Hematopoietic multipotent progenitor cell treated with erythropoietin and hydrocortisone succinate and interleukin-3 and kit ligand, for 6 days (in vitro differentiated cells): Measurements from ENCODE around the gene AACS.

Experiments used
- DNase-seq: peaks from one replicate; pipeline ENCODE4 v3.0.0-alpha.2; 2015

The AACS gene

DNA sequence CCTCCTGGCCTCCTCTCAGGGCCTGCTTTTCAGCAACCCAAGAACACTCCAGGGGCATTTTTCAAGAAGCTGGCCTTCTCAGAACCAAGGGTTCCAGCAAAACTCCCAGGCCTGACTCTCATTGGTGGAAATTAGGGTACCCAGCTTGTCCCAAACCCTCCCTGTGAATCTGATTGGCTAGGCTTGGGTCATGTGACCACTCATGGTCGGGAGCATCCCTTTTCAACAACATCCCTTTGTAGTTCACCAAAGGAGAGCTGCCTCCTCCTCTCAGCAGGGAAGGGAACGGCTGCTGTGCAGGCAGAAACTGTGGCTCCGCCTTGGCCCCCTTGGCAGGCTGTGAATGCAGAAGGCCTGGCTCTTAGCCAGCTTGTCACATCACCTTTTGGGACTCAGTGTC is 94.5 kb downstream of the AACS start:
- no peak for DNase-seq

DNA sequence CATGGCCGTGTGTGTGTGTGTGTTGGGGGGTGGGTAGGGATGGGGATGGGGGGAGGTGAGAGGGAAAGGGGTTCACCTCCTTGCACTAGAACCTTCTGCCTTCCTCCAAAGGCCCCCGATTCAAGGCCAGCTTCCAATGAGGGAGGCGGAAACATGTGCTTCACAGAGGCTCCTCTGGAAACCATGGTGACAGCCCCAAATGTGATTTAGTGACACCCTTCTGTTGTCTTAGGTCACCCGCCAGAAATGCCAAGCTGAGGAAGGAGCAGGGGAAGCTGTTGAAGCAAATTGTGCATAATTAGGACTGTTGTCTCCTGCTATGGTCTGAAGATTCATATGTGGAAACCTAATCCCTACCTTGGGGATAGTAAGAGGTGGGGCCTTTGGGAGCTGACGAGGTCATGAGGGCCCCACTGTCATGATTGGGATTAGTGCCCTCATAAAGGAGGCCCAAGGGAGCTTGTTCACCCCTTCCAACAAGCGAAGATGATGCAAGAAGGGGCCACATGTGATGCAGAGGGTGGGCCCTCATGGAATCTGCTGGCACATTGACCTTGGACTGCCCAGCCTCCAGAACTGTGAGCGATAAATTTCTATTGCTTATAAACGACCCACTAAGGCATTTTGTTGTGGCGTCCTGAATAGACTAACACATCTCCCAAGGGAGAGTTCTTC is 95.2 kb downstream of the AACS start:
- DNase-seq = no peak

DNA sequence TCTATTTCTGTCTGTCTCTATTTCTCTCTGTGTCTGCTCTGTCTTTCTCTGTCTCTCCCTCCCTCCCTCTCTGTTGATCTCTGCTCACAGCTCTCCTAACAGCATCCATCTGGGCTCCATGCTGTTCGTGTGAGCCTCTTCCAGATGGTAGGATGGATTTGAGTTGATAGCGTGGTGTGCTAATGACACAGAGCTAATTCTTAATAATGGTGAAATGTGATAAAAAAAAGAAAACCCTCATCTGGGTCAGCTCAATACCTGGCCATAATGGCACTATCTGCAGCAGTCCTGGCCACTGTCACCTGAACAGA is 96.4 kb downstream of the AACS start:
- DNase-seq = no peak

DNA sequence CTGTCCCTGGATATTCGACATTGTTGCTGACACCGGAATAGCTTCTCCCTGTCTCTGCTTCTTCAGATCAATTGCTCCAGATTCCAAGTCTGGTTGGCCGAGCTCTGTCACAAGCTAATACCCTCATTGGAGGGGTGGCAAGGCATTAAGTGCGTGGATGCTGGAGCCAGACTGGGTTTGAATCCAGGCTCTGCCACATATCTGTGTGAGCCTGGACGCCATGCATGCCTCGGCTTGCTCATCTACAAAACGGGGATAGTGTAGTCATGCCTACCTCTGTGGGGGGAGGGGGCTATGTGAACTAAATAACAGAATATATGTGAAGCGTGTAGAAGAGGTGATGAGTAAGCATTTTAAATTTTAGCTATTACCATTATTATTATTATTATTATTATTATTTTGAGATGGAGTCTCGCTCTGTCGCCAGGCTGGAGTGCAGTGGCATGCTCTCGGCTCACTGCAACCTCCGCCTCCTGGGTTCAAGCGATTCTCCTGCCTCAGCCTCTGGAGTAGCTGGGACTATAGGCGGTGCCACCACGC is 97.3 kb downstream of the AACS start:
- DNase-seq = no peak

DNA sequence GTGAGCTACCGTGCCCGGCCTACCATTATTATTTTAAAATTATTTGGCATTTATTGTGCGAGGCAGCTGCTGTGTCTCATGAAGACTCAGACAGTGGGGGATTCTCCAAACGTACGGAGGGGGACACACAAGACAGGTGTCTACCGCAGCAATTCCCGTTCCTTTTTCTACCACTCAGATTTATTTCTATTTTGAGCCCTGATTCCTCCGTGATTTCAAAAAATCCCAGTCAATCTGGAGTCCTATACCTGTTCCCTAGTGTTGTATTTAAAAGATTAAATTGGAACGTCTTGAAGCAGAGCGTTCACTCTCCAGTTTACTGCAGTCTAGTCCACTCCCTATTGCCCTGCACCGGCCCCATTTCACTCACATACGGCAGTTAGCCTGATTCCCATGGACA is 97.9 kb downstream of the AACS start:
- DNase-seq = no peak

DNA sequence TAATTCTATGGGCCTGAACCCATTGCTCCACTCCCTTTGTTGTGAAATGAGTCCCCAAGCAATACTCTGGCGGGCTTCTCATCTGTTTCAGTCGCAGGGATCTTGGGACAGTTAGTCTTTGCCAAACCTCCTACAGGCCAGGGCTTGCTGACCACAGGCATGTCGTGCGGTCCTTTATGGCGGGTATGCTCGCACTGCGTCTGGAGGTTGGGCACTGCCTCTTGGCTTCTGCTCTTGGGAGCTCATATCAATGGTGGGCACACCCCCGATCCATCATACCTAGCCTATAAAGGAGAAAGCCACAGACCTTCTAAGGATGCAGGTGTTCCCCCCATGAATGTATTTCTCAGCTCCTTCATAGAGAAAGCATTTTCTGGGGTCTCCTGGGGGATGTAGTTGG is 99.3 kb downstream of the AACS start:
- no peak for DNase-seq

DNA sequence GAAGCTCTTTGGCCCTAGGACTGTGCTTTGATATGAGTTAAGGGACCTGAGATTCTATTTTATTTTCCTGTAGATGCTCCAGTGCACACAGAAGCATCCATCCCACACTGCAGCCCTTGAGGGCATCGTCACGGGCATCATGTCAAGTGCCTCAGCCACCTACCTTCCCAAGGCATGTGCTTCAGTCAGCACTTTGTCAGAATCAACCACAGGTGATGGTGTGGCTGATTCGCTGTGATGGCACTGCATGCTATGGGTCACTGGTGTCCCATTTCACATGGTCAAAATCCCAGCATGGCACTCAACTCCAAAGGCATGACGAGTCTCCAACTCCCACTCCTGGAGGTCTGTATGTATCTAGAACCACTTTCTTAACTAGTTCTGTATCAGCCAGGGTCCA is 100.8 kb downstream of the AACS start:
- no peak for DNase-seq

DNA sequence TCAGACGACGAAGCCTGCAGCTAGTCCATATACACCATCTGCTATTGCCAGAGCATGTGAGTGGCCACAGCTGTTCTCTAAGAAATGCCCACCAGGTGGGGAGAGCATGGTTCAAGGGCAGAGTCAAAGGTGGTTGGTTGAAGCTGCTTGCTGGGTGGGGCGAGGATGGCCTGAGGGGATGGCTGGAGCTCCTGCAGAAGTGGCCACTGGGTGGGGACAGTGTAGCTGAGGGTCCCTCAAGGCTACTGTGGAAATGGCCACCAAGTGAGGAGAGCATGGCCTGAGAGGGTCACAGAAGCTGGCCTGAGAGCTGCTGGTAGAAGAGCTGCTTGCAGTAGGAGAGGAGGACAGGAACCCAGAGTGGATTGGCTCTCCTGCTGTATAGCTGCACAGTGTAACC is 102.4 kb downstream of the AACS start:
- no peak for DNase-seq

DNA sequence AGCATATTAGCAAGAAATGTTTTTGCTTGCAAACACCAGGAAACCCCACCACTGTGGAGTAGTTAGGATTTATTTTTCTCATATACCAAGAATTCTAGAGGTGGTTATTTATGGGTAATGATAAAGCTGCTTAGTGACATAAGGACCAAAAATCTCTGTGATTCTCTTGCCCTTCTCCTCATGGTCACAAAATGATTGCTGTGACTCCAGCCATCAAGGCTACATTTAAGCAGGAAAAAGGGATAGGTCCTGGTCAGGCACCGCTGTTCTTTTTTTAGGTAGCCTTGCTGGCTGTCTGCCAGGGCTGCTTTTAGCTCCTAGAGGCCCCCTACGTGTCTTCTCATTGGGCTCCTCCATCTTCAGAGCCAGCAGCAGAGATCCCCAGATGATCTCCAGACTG is 104.2 kb downstream of the AACS start:
- no peak for DNase-seq

DNA sequence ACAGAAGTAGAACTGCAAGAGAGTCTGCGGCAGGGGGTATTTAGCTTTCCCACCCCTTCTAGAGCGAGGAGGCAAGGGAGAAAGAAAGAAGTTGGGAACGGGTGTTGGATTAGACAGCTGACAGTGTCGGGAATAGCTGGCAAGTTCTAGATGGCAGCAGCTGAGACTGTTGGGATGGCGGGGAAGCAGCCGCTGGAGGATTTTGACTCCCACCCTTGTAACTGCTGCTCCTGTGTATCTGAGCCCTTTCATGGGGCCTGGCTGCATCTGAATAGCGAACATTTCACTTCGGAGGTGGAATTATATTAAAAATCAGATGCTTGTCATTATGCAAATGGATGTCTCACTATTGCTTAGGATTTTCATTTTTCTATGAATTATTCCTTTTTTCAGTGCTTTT is 104.6 kb downstream of the AACS start:
- DNase-seq = no peak

DNA sequence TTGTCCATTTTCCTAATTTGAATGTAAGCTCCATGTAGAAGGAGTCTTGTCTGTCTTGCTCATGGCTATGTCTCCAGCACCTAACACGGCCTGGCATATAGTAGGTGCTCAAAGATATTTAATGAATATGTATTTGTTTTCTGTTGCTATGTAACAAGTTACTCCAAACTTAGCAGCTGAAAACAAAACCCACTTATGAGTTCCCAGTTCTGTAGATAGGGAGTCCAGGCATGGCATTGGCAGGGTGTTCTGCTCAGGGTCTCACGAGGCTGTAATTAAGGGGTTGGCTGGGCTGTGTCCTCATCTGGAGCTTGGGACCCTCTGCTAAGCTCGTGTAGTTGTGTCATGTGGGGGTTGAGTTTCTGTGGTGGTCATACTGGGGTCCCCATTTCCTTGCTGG is 106.0 kb downstream of the AACS start:
- no peak for DNase-seq

DNA sequence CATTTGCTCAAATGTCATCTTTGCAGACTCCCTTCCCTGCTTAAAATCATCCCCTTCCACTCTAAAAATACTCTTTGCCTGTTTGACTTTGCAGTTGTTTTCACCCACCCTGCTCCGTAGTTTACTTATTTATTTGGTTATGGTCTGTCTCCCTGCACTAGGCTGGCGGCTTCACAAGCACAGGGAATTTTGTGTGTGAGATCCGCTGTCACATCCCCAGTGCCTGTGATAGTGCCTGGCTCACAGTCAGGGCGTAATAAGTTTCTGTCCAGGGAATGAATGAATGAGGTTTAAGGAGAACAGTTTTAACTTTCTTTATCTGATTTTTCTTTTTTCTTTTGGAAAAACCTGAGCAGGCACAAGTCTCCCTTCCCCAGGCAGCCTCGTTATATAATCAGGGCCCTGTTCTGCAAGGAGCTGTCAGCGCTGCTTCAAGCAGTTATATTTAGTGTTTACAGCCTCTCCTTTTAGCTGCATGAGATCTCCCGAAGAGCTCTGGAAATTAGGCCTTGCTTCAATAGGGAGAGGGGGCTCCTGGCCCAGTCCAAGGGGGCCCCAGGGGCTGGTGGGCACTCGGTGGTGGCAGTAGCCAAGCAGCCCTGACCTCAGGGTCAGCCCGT is 107.1 kb downstream of the AACS start:
- no peak for DNase-seq

DNA sequence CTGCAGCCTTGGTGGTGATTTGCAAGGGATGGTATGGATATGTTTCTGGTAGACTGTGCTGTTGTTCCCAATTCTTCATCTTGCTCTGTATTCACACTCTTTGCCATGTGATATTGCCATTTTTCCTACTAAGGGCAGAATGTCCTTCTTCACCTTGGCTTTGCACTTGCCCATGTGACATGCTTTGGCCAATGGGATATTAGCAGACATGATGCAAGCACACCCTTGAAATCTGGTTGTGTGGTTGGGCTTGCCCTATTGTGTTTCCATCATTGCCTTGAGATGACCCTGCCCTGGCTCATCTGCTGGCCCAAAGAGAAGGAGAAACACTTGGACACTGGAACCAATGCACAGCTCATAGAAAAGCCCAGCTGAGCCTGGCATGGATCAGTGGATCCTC is 110.3 kb downstream of the AACS start:
- no peak for DNase-seq

DNA sequence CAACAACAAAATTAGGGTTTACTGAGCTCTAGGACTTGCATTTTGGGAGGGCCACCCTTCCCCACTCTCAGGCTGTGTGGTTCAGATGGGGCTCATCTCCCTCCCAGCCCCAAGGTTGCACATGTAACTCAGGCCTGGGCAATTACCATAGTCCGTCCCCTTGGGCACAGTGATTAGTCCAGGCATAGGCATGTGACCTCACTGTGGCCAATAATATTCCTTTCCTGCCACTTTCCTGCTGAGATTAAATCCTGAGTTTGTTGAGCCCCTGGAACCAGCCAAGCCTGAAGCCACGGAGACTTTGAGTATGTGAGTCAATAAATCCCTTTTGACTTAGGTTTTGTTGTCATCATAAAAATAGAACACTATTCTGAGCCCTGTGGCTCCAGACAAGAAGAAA is 113.0 kb downstream of the AACS start:
- DNase-seq = no peak

DNA sequence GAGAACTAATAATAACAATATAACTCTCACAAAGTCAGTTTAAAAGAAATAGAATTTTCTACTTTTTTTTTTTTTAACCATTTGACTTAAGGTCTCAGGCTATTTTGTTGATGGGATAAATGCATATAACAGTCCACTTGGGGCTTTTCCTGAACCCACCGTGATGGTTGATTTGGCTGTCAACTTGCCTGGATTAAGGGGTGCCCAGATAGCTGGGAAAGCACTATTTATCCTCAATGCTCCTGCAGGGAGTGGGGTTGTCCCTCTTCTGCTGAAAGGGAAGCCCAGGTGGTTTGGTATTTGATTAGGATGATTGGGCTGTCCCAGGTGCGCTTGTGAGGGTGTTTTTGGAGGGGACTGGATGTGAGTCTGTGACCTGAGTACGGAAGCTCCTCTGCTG is 114.9 kb downstream of the AACS start:
- DNase-seq = no peak

DNA sequence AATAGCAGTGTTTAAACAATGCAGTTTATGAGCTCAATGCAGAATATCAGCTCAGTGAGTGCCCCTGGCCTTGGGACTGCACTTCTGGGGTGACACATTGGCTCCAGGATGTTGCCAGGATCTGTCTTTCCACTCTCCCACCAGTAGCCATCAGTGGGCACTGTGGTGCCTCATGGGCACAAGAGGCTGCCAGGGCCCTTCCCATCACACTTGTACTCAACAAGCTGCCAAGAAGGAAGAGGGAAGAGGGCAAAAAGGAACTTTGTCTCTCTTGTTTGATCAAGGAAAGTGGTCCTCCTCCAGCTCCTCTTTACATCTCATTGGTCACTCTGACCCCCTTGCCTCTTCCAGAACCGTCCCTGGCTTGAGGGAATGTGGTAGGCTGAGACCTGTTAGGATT is 115.9 kb downstream of the AACS start:
- no peak for DNase-seq

DNA sequence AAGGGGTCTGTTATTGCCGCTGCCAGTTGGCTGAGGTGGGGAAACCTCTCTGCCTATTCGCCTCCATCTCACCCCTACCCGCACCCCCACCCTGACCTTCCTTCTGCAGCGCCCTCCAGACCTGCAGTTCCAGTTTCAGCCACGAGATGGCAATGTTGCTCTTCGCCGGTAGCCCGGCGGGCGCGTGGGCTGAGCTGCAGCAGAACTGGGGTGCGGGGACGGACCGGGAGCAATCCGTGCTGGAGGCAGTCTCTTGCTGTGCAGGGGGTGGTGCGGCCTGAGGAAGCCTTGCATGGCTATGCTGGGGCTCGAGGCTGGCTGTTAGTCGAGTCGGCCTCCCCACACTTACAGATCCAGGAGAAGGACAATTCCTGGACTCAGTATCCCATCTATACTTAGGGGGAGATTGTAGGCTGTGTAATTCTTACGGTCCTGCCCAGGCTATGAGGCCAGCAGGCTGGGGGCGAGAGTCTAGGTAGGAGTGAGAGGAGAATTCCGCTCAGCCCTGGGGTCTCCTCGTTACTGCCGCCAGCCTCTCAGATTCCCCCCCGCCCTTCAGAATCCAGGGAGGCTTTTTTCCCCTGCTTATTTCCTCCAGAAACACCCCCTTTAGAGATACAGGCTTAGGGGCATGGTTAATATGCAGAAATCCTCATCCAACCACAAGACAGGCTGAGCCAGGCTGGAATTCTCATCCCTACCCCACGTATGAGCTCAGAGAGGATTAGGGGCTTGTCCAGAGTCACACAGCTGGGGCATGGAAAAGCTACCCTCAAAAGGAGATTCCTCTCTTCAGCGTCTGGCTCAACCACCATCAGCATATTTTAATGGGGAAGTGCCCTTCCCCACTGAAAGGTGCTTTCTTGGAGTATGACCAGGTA is 118.2 kb downstream of the AACS start:
- DNase-seq = peak; percentile 77

DNA sequence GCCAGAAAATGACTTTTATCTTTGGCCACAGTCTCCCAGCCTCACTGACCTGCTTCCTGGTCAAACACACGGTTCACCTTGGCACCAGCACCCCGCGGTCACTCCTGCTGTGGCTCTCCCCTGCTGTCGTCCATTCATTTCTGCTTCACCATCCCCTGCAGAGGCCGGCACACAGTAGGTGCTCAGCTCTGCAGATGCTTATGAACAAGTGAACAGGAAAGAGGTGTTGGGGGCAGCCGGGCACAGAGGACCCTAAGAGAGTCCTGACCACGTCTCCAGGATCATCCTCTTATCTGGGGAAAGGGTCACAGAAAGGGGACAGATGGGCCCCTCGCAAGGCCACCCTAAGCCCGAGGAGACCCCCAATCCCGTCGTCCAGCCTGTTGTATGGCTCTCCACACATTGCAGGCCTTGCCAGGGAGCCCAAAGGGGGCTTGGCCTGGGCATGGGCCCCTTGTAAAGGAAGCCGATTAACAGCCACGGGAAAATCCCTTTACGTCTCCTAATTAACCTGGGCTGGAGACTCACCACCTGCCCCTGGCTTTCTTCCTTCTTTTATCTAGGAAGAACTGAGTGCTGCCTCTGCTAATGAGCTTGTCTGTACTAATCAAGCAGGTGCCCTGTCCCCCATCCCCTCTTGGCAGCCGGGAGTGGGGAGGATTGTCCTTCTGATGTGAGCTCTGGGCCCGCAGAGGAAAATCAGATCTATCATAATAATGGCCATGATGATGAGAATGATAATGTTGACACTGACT is 119.2 kb downstream of the AACS start:
- DNase-seq = no peak

DNA sequence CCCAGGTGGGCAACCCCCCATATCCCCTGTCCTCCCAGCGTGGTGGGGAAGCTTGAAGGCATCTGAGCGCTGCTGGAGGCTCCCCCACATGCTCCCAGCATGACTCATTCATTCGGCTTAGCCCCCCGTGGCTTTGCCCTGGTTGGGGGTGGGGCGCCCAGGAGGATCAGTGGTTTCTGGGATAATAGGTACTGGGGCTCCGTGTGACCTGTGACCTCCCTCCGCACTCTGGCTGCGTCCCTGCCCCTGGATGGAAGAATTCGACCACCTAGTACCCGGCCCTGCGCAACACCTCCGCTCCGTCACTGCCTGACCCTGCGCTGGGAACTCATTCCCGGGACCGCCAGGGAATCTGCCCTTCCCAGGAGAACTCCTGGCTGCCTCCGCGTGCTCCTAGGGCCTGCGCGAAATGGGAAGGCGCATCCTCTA is 120.1 kb downstream of the AACS start:
- DNase-seq = no peak

DNA sequence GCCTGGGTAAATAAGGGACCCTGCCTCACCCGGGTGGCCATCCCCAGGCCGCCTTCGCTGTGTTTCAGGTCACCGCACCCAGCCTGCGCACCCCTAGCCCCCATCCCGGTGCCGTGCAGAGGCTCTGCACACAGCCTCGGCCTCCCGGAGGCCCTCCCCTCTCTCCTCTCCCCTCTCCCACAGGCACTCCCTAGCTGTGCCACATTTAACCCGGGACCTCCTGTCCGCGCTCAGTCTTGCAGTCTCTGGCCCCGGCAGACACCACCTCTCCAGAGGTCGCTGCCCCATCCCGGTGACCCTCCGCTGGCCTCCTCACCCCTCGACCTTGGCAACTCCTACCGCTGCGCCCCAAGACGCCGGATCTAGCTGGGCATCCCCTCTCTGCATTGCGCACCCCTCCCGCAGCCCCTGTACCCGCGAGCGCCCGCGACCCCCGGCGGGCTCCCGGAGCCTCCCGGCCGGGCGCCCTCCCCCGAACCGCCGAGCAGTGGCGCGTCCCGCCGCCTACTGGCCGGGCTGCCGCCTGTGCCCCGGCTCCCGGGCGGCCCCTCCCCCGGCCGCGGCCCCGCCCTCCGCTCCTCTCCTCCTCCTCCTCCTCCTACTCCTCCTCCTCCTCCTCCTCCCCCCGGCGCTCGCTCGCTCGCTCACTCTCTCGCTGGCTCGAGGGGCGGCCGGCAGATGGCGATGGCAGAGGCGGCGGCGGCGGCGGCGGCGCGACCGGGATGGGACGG is 120.7 kb downstream of the AACS start, which contains the start of gene TMEM132B:
TMEM132B (plus strand) TSS at position 647 of the 731 bp plus-strand sequence.
- peak; percentile 81 for DNase-seq

DNA sequence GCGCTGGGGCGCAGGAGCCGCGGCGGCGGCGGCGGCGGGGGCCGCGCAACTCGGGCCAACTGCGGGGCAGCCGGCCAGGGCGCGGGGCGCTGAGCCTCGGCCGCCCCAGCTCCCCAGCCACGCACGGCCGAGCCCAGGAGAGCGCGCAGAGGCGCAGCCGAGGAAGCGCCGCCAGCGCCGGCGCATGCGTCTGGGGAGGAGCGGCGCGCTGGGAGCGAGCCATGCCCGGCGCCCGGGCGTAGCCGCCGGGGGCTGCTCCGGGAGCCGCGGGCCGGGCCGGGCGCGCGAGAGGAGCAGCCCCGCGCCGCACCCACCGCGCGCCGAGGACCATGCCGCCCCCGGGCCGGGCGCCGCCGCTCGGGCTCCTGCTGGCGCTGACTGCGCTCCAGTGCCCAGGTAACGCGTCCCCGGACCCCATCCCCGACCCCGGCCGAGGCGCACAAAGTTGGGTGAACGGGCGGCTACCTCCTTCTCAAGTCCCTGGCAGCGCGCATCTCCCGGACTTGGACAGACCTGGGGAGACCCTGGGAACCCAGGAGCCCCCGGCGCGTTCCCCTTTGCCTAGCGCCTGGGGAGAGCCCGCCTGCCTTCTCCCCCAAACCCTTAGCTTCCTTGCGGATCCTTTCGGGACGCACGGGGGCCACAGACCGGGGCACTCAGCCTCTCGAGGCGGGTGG is 121.4 kb downstream of the AACS start:
- peak; percentile 21 for DNase-seq
